Activated effector memory CD4-positive, alpha-beta T cell treated with anti-CD3 and anti-CD28 coated beads, Interleukin-2, amount 50 U/mL, for 16 hours (primary cell): ENCODE measurements around the gene TSPAN10.
A peak's percentile ranks its signal among the peaks of the same experiment; 100 is the strongest.

Experiments used
- DNase-seq: peaks from one replicate; pipeline ENCODE4 v3.0.0-alpha.2; 2020

The TSPAN10 gene

DNA sequence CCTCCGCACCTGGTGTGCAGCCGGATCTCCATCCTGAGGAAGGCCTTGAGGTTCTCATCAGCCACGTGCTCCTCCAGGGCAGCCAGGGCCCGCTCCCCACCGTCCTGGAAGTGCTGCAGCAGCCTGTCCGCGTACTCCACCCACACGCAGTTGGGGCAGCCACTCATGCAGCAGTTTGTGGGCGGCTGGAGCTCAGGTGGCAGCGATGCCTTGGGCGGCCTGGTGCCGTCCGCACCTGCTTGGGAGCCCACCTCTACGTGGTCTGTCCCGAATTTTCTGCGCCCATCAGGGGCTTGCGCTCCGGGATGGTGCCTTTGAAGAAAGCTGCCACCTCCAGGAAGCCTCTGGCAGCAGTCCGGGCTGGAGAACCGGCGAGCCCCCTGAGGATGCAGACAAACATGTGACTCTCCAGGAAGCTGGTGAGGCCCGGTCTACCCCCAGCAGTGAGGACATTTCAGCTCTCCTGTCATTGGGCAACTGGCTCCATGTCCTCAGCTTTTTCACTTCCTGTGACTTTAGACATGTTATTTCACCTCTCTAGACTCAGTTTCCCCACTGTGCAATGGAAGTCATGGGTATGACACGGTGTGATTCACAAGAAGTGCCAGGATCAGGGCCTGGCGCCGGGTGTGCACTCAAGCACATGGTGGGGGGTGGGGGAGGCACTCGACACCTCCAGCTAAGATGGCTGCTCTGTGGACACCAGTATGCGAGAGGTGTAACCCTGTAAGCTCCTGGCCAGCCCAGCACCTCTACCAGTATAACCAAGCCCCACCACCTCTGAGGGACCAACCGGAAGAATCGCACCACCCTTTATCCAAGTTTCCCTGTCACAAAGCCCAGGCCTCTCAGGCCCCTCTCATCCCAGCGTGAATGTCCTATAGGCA, 28.5 kb downstream of the TSPAN10 start:
- peak; percentile 83 for DNase-seq

GRCh38 chr17:81666092-81666341, 29.0 kb downstream of the TSPAN10 start:
- no peak for DNase-seq

GRCh38 chr17:81666342-81667191, 29.6 kb downstream of the TSPAN10 start, which contains the start of the genes CCDC137 and OXLD1:
CCDC137 (plus strand) TSS chr17:81666737; CDS start chr17:81666767, 30 bp downstream.
OXLD1 (minus strand) TSS chr17:81666605; CDS start chr17:81666577, 28 bp downstream.
- DNase-seq: peak; percentile 97

GRCh38 chr17:81667754-81668153, 30.8 kb downstream of the TSPAN10 start:
- DNase-seq: no peak

- DNase-seq: no peak
Measured at GRCh38 chr17:81672504-81672903, 35.5 kb downstream of the TSPAN10 start.

GRCh38 chr17:81672954-81673353, 36.0 kb downstream of the TSPAN10 start:
- DNase-seq: no peak

GRCh38 chr17:81673561-81674258, 36.7 kb downstream of the TSPAN10 start:
- no peak for DNase-seq

DNA sequence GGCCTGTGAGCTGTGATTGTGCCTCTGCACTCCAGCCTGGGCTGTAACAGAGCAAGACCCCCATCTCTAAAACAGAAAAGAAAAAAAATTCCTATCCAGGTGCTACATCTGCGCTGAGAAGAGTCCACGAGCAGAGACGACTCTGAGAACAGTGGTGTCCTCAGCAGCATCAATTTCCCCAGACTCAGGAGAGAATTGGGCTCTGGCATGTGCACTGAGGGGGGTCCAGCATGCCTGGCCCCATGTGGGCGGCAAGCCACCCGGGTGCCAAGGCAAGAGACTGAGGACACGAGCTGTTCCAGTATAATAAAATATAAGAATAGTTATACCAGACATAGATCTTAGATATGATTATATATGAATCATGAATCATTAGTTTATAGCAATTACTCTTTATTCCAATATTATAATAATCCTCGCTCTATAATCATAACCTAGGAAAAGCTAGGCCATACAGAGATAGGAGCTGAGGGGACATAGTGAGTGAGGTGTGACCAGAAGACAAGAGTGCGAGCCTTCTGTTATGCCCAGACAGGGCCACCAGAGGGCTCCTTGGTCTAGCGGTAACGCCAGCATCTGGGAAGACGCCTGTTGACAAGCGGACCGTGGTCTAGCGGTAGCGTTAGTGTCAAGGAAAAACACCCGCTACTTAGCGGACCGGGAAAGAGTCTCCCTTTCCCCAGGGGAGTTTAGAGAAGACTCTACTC, 38.7 kb downstream of the TSPAN10 start:
- DNase-seq: peak; percentile 75

DNA sequence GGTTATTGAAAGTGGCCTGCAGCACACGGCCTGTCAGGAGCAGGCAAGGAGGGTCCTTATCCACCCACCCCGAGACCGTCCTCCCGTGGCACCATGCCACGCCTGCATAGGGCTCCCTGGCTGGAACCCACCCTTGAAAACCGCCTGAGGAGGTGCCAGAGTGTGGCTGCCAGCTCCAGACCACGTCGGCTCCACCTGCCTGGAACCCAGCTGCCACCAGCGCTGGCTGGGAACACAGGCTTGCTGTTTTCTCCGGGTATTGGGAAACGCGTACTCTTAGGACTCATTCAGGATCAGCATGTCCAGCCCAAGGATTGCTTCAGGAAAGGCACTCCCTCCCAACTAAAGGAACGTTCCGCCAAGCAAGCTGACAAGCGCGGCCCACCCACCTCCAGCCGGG, 39.9 kb downstream of the TSPAN10 start:
- DNase-seq: no peak

DNA sequence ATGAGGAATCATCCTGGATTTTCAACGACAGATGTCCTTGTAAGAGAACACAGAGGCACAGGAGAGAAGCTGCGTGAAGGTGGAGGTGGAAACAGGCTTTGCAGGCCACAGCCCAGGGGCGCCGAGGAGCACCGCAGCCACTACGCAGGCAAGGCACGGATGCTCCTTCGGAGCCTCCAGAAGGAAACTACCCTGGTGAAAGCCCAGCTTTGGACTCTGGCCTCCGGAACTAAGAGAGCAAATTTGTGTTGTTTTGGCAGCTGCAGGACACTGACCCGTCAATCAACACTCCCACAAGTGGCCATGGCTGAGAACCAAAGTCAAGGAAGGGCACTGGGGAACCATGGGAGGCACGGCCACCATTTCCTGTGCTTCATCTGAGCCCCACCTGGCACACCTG, 43.2 kb downstream of the TSPAN10 start:
- DNase-seq: no peak

- no peak for DNase-seq
Measured at GRCh38 chr17:81681672-81682071, 44.7 kb downstream of the TSPAN10 start.

GRCh38 chr17:81682565-81683207, 45.7 kb downstream of the TSPAN10 start:
- no peak for DNase-seq

GRCh38 chr17:81683208-81683583, 46.2 kb downstream of the TSPAN10 start:
- no peak for DNase-seq

GRCh38 chr17:81683584-81684441, 46.8 kb downstream of the TSPAN10 start, which contains the start of the genes ARL16 and HGS:
ARL16 (minus strand) TSS chr17:81683797; CDS start chr17:81683753, 44 bp downstream.
HGS (plus strand) TSS chr17:81684011; CDS start chr17:81684067, 56 bp downstream.
- DNase-seq: peak; percentile 99

DNA sequence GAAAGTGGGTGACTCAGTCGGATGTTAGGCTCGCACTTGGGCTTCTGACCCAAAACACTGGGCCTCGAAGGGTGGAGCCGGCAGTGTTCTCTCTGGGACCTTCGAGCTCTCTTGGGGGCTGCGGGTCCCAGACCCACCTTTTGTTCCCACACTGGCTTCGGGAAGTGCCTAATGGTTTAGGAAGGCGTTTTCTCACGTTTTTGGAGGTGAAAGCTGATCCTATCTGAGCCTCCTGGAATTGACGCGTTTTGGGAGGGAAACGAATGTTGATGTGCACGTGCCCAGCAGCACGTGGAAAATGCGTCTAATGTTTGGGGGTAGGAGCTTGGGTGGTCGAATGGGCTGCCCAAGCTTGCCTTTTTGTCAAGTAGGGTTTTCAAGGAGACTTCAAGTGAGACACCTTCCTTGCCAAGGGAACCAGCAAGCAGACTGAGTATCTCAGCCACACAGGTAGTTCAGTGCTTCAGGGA, 47.5 kb downstream of the TSPAN10 start:
- DNase-seq: peak; percentile 71

DNA sequence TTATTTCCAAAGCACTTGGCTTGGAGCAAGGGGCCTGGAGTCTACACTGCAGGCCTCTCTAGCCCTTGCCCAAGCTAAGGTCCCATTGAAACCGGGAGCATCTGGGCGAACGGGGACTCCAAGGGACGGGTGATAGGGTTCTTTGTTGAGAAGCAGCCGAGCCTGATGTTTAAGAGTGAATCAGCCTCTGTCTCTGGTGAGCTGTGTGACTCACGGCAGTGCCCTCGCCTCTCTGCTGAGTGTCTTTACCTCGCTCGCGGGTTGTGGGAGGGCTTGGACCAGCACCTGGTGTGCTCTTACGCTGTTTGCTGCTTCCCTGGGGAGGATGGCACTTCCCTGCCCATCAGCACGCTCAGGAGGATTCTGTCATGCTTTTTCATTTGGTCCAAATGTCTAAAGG, 48.1 kb downstream of the TSPAN10 start:
- DNase-seq: peak; percentile 81

DNA sequence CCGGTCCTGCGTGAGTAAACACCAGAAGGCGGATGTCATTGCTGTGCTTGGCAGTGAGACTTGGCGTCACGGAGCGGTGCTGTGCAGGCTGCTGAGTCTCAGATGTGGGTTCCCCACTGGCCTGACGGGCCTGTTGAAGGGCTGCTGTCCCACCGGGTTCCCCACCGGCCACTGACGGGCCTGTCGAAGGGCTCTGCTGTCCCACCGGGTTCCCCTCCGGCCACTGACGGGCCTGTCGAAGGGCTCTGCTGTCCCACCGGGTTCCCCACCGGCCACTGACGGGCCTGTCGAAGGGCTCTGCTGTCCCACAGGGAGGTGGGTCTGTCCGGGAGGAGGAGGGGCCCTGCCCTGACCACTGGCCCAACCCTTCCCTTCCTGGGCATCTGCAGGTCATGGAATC, 49.6 kb downstream of the TSPAN10 start:
- no peak for DNase-seq

GRCh38 chr17:81687770-81688541, 51.0 kb downstream of the TSPAN10 start:
- DNase-seq: no peak

GRCh38 chr17:81688616-81689015, 51.6 kb downstream of the TSPAN10 start:
- no peak for DNase-seq

GRCh38 chr17:81690066-81690465, 53.1 kb downstream of the TSPAN10 start:
- no peak for DNase-seq
